ENCODE data around the gene PTPN4. TPM values are rescaled to one million over a fixed set of nuclear protein-coding genes. Genes with fewer than 3 reads are reported as not detected.

Gene PTPN4
- total and polyA plus RNA-seq, 8 donors: 4.4 to 18.7 (median 13.2) TPM

DNA sequence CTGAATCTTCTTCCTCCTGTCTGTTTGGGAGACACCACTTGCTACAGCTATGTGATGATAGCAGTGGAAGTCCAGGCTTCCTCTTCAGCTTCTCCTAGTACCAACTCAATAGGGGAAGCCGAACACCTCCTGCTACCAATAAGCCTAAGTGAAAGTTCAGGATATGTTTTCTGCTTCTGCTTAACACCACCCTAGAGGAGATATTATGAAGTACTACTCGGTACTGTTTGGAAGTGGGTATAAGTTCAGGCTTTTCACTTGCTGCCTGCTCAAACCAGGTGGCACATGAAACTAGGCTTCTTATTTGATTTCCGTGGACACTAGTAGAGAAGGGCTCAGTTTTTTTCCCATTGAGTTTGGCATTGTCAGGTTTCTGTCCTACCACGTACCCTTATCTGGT is 99.8 kb downstream of the PTPN4 start:
- FAIRE-seq (no peak), DNase-seq (no peak), ATAC-seq (no peak)
- no peaks in the 10 kb centered on the region for H3K27me3 ChIP-seq
- intact Hi-C loops (cut with DNase I): no loop called here
- H3K4me3 ChIP-seq: no peak overlapping the region
- WGBS, 2 donors: 83 to 94% methylated on average over 4 of the region's 4 CpGs
- no peak overlapping the region for H3K27ac ChIP-seq
- no peaks in the 10 kb centered on the region for H3K36me3 ChIP-seq
- peaks cover 0 to 11% (median 5%) of the 10 kb centered on the region in 3 donors for H3K4me1 ChIP-seq
- no peaks in the 10 kb centered on the region for H3K9me3 ChIP-seq
- TF ChIP-seq CTCF (IDR thresholded peaks at IDR 0.05): no peak

GRCh38 chr2:119860924-119861323 is 101.2 kb downstream of the PTPN4 start:
- intact Hi-C loops (cut with DNase I): no loop called here
- H3K27me3 ChIP-seq: no peaks in the 10 kb centered on the region
- DNase-seq (no peak), FAIRE-seq (no peak), ATAC-seq (no peak)
- no peak for TF ChIP-seq CTCF (IDR thresholded peaks at IDR 0.05)
- H3K9me3 ChIP-seq: no peaks in the 10 kb centered on the region
- H3K4me1 ChIP-seq: peaks cover 0 to 11% (median 5%) of the 10 kb centered on the region in 3 donors
- WGBS, 2 donors: 75 to 85% methylated on average over 7 of the region's 7 CpGs
- H3K4me3 ChIP-seq: no peak overlapping the region
- no peaks in the 10 kb centered on the region for H3K36me3 ChIP-seq
- no peak overlapping the region for H3K27ac ChIP-seq

DNA sequence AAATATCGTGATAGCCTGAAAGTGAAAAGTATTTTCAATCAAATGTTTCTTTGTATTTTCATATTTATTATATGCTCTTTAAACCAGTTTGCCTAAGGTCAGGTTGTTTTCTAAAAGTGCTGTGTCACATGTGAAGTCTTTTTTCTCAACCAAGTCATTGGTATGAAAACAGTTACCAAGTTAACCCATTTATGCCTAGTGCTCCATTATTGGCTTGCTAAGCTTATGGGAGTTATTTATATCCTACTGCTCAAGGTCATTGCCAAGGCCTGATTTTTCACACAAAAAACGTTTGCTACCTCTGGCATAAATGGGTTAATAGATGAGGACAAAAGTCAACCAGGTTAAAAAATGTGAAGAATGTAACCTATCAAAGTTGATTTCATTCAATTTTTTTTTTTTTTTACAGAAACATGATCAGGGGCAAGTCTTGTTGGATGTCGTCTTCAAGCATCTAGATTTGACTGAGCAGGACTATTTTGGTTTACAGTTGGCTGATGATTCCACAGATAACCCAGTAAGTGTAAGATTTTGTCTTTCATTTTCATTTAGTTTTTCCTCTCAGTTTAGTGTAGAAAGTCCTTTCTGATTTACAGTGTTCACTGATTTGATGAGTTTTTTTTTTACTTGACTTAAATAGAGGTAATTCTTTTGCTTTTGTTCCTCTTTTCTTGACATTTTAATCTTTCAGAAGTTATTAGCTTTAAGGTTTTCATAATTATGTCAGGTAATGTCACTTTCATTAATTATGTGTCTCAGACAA is 102.6 kb downstream of the PTPN4 start:
- intact Hi-C loops (cut with DNase I): no loop called here
- TF ChIP-seq CTCF (IDR thresholded peaks at IDR 0.05): no peak
- peak; percentile 49 for FAIRE-seq

DNA sequence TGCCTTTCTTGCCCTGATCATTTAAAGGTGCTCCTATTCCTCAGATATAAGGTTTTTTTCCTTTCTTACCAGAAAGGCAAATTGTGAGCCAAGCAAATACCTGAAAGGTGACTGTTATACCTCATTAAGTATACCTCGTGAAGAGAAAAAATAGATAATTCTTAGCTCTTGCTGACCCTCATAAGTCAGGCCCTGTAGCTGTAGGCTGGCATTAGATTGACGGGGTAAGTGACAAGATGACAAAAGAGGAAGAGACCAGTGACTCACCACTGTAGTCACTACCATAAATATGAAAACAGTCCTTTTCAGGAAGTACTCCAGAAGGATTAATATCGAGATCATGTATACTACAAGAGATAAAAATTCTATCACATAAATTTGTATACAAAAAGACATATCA is 104.6 kb downstream of the PTPN4 start:
- DNase-seq (no peak), FAIRE-seq (no peak)

More for the DNA sequence above, 102.6 kb downstream of the PTPN4 start:
- ATAC-seq (no peak), DNase-seq (no peak)
- WGBS, 2 donors: 37 to 38% methylated on average over 3 of the region's 3 CpGs
- no peaks in the 10 kb centered on the region for H3K27me3 ChIP-seq
- no peak overlapping the region for H3K4me3 ChIP-seq
- no peaks in the 10 kb centered on the region for H3K36me3 ChIP-seq
- no peaks in the 10 kb centered on the region for H3K9me3 ChIP-seq
- H3K27ac ChIP-seq: no peak overlapping the region
- H3K4me1 ChIP-seq: peaks cover 0 to 11% (median 0%) of the 10 kb centered on the region in 3 donors

More for the DNA sequence above, 104.6 kb downstream of the PTPN4 start:
- no peaks in the 10 kb centered on the region for H3K27me3 ChIP-seq
- TF ChIP-seq CTCF (IDR thresholded peaks at IDR 0.05): no peak
- H3K27ac ChIP-seq: no peak overlapping the region
- 79 to 82% methylated on average over 3 of the region's 3 CpGs for WGBS, 2 donors
- ATAC-seq: peak in 1 of 4 donors; percentile 37
- H3K9me3 ChIP-seq: no peaks in the 10 kb centered on the region
- intact Hi-C loops (cut with DNase I): no loop called here
- H3K4me1 ChIP-seq: peaks cover 0 to 11% (median 0%) of the 10 kb centered on the region in 3 donors
- no peak overlapping the region for H3K4me3 ChIP-seq
- no peaks in the 10 kb centered on the region for H3K36me3 ChIP-seq

Measured in pancreas (tissue), 10 donors.